GDM1 (cell line): Measurements from ENCODE around the gene SCGB1D2.

Source experiments
- DNase-seq: peaks from one replicate; lab custom pipeline; 2025; lab: John Stamatoyannopoulos, UW

SCGB1D2 gene

DNA sequence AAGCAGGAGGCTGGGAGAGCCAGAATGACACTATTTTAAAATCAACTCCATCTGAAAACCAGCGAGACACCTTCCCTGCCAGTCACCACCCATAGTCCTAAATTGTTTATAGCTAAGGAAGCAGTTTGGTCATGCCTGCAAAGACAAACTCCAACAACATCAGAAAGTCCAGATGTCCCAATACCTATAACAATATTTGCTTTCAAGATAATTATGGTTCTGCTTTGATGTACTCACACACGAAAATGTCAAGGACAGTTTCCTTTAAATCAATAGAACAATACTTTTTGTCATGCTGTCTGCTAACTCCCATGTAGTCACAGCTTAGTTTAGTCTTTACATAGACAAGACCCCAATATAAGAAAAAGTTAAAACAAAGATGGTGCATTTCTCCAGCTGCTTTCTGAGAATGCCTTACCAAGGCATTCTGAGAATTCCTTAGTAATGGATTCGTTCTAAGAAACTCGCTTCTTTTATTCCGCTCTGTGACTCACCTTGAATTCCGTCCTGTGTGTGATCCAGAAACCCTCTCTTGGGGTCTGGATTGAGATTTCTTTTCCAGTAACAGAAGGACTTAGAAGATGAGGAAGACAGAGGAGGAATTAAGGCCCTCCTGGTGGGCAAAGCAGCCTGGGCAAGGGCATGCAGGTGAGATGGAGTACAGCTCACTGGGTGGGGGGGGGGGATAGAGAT is 18.4 kb downstream of the SCGB1D2 start:
- no peak for DNase-seq

DNA sequence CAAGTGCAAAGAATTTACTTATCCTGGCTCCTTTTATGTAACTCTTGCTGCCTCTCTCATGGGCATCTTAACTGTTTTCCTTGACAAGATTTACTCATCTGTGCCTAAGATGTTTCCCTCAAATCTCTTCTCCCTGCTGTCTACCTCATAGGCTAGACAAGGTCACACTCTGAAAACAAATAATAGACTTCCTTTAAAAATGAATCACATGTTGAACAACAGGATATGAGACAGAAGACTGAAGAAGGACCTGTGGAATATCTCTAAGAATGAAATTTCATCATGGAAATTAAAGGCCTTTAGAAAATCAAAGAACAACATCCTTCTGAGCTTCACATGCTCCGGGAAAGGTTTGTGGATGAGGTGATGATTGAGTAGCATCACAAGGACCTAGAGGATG is 22.0 kb downstream of the SCGB1D2 start:
- DNase-seq: no peak

GRCh38 chr11:62266558-62266957 is 24.5 kb downstream of the SCGB1D2 start:
- no peak for DNase-seq

DNA sequence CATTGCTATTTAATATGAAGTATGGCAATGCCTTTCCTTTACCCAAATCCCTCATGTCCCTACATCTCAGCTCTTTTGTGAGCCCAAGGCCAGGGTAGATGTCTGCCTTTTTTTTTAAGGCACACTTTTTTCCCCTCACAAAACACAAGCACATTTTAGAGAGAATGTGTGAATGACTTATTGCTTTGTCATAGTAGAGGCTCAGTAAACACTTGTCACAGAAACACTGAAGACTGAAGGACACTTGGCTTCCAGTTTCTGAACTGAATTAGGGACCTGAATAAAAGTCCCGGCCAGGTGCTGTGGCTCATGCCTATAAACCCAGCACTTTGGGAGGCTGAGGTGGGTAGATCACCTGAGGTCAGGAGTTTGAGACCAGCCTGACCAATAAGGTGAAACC is 25.0 kb downstream of the SCGB1D2 start:
- no peak for DNase-seq

DNA sequence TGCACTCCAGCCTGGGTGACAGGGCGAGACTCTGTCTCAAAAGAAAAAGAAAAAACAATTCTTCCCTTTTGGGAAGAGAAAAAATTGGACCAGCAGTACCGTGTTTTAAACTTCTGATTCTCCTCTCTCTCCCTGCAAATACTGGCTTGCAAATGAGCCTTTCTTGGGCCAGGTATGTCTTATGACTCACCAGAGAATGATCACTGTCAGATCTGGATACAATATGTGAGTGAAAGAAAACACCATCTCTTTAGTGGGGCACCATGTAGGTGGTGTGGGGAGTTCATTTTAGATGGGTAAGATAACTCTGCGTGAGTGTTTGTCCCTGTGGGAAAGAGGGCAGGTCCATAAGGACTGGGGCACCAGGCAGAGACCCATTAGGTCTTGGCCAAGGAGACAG is 25.5 kb downstream of the SCGB1D2 start:
- DNase-seq: no peak

DNA sequence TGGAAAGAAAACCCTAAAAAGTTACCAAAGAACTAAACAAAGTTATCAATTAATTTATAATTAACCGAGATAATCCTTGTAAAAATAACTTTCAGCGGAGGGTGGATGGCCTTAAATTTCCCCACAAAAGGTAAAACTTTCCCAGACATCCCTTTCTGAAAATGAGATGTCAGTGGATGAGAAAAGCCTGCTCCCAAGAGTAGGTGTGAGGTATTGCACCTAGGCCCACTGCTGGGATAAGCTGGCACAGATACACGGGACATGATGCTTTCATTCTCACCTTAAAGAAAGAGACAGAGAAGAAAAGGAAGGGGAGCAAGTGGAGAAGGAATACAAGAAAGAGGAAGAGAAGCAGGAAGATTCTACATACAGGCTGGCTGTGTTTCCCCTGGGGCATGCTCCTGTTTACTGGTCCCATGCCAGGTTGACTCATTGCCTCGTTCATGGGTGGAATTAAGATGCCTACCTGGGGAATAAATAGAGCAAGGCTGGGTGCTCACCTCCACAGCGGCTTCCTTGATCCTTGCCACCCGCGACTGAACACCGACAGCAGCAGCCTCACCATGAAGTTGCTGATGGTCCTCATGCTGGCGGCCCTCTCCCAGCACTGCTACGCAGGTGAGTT is 27.7 kb downstream of the SCGB1D2 start, which contains the start of gene SCGB2A2:
SCGB2A2 (plus strand) TSS at position 505 of the 625 bp plus-strand sequence; CDS start at position 564, 59 bp downstream.
- no peak for DNase-seq

DNA sequence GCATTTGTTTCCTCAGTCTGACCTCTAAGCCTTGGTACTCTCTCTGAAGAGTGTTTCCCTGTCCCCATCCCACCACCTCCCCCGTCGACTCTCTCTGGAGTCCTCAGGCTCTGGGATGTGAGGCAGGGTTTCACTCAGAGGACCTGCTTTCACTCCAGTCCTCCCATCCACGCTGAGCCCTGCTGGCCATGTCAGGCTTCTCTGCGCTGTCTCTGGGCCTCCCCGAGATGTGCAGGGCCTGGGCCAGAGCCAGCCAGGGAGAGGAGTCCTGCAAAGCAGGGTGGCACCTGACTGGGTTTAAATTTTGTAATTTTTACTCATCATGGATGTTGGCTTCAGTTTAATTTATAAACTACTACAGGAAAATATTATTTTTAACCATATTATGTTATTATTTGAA is 31.2 kb downstream of the SCGB1D2 start:
- no peak for DNase-seq

DNA sequence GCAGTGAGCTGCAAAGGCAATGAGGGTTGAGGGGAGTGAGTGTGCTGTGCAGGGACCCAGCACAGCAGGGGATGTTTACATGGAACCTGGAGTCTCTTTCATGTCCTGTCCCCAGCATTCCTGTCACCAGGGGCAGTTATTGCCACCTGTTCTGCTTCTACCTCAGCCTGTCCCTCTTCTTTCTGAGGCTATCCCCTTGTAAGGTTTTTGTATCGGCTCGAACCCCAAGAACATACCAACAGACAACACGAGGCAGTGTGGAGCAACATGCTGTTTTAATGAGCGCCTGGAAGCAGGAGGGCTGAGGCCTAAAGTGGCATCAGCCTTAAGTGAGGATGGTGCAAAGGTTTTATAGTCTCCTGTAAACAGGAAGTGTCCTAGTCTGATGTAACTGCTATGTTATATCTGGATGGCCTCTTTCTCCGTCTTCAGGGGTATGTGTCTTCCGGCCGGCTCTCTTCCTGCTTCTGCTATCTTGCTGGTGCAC is 31.8 kb downstream of the SCGB1D2 start:
- DNase-seq: no peak

GRCh38 chr11:62280452-62280851 is 38.4 kb downstream of the SCGB1D2 start:
- no peak for DNase-seq
